Upper lobe of left lung (tissue), 4 donors: ENCODE measurements around the gene DUSP9.

Experiments used
- CTCF ChIP-seq, 6 experiments: fragments of 450-650 bp in 4 of 6; fragments of 200-600 bp in 2 of 6; sonication (generic) in 2 of 6; IDR thresholded peaks; one replicate each; pipeline ENCODE4 v1.5.1; 2016 to 2019; ENCODE audit warnings: antibody characterized with exemption in 6 of 6
- POLR2A ChIP-seq, 4 donors: fragments of 450-650 bp; IDR thresholded peaks; one replicate each; pipeline ENCODE4 v1.5.1; 2016 to 2017; ENCODE audit warnings: antibody characterized with exemption in 4 of 4, mild to moderate bottlenecking in 2 of 4
- POLR2AphosphoS5 ChIP-seq, 2 donors: sonication (generic); formaldehyde crosslinking; IDR thresholded peaks; one replicate each; pipeline ENCODE4 v1.5.1; 2017; ENCODE audit warnings: antibody characterized with exemption in 2 of 2

- no peak for TF ChIP-seq CTCF (IDR thresholded peaks at IDR 0.05)
- TF ChIP-seq POLR2AphosphoS5 (IDR thresholded peaks at IDR 0.05), result no peak
- TF ChIP-seq POLR2A (IDR thresholded peaks at IDR 0.05), result no peak
Measured at GRCh38 chrX:153621949-153622598, 24.9 kb upstream of the DUSP9 start.
